ENCODE data around the gene USP38. TPM values are rescaled to one million over a fixed set of nuclear protein-coding genes. Genes with fewer than 3 reads are reported as not detected.
"Not testable (repeated sequence)": the region's sequence is repeated elsewhere in the genome, so short reads cannot be mapped to it uniquely, and the experiment has no call there.

Gene USP38
- total RNA-seq, 1 donor from 2014 or later, result 21.2 TPM

GRCh38 chr4:143234153-143234552 lies 49.4 kb downstream of the USP38 start:
- H3K9me3 Mint-ChIP-seq (ENCODE audit: unreplicated experiment), result no peaks in the 10 kb centered on the region
- no peak overlapping the region for H3K27ac Mint-ChIP-seq (ENCODE audit: unreplicated experiment)
- no peak overlapping the region for H3K4me3 ChIP-seq (ENCODE audit: insufficient read depth, low read depth, low read length)
- no peak overlapping the region for H2AFZ ChIP-seq (ENCODE audit: low read depth, low read length)
- H3K27me3 ChIP-seq (ENCODE audit: insufficient read depth, low read length), result no peaks in the 10 kb centered on the region
- no peaks in the 10 kb centered on the region for H3K4me1 ChIP-seq (ENCODE audit: insufficient read depth, low read length)
- H3K27me3 Mint-ChIP-seq (ENCODE audit: low read depth, unreplicated experiment), result no peaks in the 10 kb centered on the region
- no peaks in the 10 kb centered on the region for H3K36me3 Mint-ChIP-seq (ENCODE audit: low read depth, unreplicated experiment)
- H3K36me3 ChIP-seq (ENCODE audit: insufficient read depth, low read length), result no peaks in the 10 kb centered on the region
- H3K79me2 ChIP-seq (ENCODE audit: insufficient read depth, low read length), result no peaks in the 10 kb centered on the region
- no peaks in the 10 kb centered on the region for H3K4me1 Mint-ChIP-seq (ENCODE audit: low read depth, unreplicated experiment)
- no peaks in the 10 kb centered on the region for H3K9me3 ChIP-seq (ENCODE audit: insufficient read depth, low read depth, low read length)
- H4K20me1 ChIP-seq (ENCODE audit: insufficient read depth, low read length), result no peaks in the 10 kb centered on the region
- no peak overlapping the region for H3K4me2 ChIP-seq (ENCODE audit: low read length)
- DNase-seq (ENCODE audit: low read depth), result no peak
- H3K4me3 Mint-ChIP-seq (ENCODE audit: unreplicated experiment), result no peak overlapping the region
- H3K9ac ChIP-seq (ENCODE audit: low read length), result no peak overlapping the region
- TF ChIP-seq EZH2 (IDR thresholded peaks at IDR 0.05; ENCODE audit: insufficient read depth, low read length), result no peak
- TF ChIP-seq CTCF (IDR thresholded peaks at IDR 0.05; ENCODE audit: insufficient read depth, low read depth, low read length), result no peak
- FAIRE-seq, result no peak
- no peak overlapping the region for H3K27ac ChIP-seq (ENCODE audit: low read depth, low read length)

- H3K4me1 Mint-ChIP-seq (ENCODE audit: low read depth, unreplicated experiment); H2AFZ ChIP-seq (ENCODE audit: low read depth, low read length); H3K4me1 ChIP-seq (ENCODE audit: insufficient read depth, low read length); H3K9me3 ChIP-seq (ENCODE audit: insufficient read depth, low read depth, low read length); H3K9me3 Mint-ChIP-seq (ENCODE audit: unreplicated experiment); DNase-seq (ENCODE audit: low read depth); H4K20me1 ChIP-seq (ENCODE audit: insufficient read depth, low read length); H3K4me3 Mint-ChIP-seq (ENCODE audit: unreplicated experiment); H3K4me3 ChIP-seq (ENCODE audit: insufficient read depth, low read depth, low read length); H3K4me2 ChIP-seq (ENCODE audit: low read length); H3K79me2 ChIP-seq (ENCODE audit: insufficient read depth, low read length); H3K9ac ChIP-seq (ENCODE audit: low read length); FAIRE-seq; H3K27ac Mint-ChIP-seq (ENCODE audit: unreplicated experiment); H3K36me3 Mint-ChIP-seq (ENCODE audit: low read depth, unreplicated experiment); H3K27ac ChIP-seq (ENCODE audit: low read depth, low read length); H3K27me3 ChIP-seq (ENCODE audit: insufficient read depth, low read length); H3K27me3 Mint-ChIP-seq (ENCODE audit: low read depth, unreplicated experiment); H3K36me3 ChIP-seq (ENCODE audit: insufficient read depth, low read length): not testable (repeated sequence)
These were observed 52.5 kb downstream of the USP38 start for GRCh38 chr4:143237195-143237594.

GRCh38 chr4:143240939-143241679 lies 56.4 kb downstream of the USP38 start:
- Mint-ChIP-seq H3K4me3 (ENCODE audit: unreplicated experiment) (no peak overlapping the region), H3K36me3 (ENCODE audit: low read depth, unreplicated experiment) (no peaks in the 10 kb centered on the region), H3K27ac (ENCODE audit: unreplicated experiment) (no peak overlapping the region), H3K4me1 (ENCODE audit: low read depth, unreplicated experiment) (peaks cover 7% of the 10 kb centered on the region), H3K9me3 (ENCODE audit: unreplicated experiment) (no peaks in the 10 kb centered on the region), H3K27me3 (ENCODE audit: low read depth, unreplicated experiment) (no peaks in the 10 kb centered on the region)
- Histone ChIP-seq H3K4me3 (ENCODE audit: insufficient read depth, low read depth, low read length) (no peak overlapping the region), H3K4me2 (ENCODE audit: low read length) (no peak overlapping the region), H3K36me3 (ENCODE audit: insufficient read depth, low read length) (no peaks in the 10 kb centered on the region), H3K4me1 (ENCODE audit: insufficient read depth, low read length) (no peaks in the 10 kb centered on the region), H3K9ac (ENCODE audit: low read length) (no peak overlapping the region), H3K79me2 (ENCODE audit: insufficient read depth, low read length) (no peaks in the 10 kb centered on the region), H4K20me1 (ENCODE audit: insufficient read depth, low read length) (no peaks in the 10 kb centered on the region), H3K27ac (ENCODE audit: low read depth, low read length) (no peak overlapping the region), H3K27me3 (ENCODE audit: insufficient read depth, low read length) (no peaks in the 10 kb centered on the region), H3K9me3 (ENCODE audit: insufficient read depth, low read depth, low read length) (no peaks in the 10 kb centered on the region), H2AFZ (ENCODE audit: low read depth, low read length) (no peak overlapping the region)
- FAIRE-seq (no peak), DNase-seq (ENCODE audit: low read depth) (peak; percentile 6)
- TF ChIP-seq EZH2 (IDR thresholded peaks at IDR 0.05; ENCODE audit: insufficient read depth, low read length) (no peak), CTCF (IDR thresholded peaks at IDR 0.05; ENCODE audit: insufficient read depth, low read depth, low read length) (no peak)
